Ecto neural progenitor cell (in vitro differentiated cells): ENCODE data around the gene PIWIL4.
"Not testable (repeated sequence)": the region's sequence is repeated elsewhere in the genome, so short reads cannot be mapped to it uniquely, and the experiment has no call there.

ENCODE experiments used
- DNase-seq: peaks from one replicate; pipeline ENCODE4 v3.0.0-alpha.2; 2018; ENCODE audit warnings: low spot score

The PIWIL4 gene

DNA sequence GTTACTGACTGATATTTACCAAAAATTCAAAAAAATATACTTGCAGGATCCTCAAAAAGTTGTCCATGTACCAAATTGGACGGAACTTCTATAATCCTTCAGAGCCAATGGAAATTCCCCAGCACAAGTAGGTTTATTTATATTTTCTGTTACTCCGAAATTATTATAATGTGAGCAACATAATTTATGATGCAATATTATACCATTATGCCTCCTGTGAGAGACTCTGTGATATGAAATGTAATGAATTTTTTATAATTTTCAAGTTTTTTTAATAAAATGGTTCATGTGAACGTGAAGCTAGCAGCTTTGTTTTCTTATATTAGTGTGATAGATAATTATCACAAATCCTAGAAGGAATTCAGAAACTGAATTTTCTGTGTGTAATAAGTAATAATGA, 18.2 kb downstream of the PIWIL4 start:
- DNase-seq, result no peak

DNA sequence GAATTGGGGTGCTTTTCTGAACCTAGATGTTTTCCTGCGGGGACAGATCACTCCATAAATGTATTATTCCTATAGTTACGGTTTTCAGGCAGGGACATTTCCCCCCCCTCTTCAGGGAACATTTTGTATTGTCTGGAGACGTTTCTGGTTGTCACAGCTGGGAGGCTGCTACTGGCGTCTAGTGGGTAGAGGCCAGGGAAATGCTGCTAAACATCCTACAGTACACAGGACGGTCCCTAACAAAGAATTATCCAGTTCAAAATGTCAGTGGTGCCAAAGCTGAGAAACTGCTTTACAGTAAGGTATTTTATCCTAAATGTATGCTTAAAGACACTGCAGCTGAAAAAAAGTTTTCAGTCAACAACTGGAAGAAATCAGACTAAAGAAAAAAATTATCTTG, 19.4 kb downstream of the PIWIL4 start:
- no peak for DNase-seq

DNA sequence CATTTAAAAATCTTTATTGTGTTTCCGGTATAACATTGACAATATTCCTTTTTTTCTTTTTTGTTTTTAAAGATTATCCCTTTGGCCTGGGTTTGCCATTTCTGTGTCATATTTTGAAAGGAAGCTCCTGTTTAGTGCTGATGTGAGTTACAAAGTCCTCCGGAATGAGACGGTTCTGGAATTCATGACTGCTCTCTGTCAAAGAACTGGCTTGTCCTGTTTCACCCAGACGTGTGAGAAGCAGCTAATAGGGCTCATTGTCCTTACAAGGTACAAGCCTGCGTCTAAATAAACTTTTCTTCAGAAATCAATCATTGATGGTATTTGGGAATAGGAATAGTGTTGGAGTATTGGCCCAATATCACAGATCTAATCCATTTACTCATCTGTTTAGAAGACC, 19.8 kb downstream of the PIWIL4 start:
- DNase-seq, result no peak

DNA sequence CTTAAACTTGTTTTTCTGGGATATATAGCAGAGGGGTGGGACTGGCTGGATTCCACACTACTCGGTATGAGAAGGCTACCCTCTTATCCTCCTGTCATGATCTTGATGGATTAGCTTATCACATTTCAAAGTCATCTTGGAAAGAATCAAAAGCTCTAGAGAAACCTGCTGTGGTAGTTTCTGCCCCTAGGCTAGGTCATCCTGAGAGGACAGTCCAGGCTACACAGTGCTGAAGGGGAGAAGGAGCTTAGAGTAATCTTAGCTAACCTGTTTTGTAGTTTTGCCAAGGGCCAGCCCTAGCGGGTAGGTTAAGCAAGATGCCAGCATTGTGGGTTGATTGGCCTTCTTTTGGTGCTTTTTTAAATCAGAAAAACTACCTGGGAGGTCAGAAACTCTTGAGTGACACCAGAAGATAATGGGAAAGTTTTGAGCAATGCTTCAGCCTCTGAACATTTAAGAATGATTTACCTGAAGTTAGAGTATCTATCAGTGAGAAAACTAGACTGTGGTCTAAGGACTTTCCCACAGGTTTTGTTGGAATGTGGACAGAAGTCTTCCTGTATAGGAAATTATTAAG, 21.3 kb downstream of the PIWIL4 start:
- no peak for DNase-seq

DNA sequence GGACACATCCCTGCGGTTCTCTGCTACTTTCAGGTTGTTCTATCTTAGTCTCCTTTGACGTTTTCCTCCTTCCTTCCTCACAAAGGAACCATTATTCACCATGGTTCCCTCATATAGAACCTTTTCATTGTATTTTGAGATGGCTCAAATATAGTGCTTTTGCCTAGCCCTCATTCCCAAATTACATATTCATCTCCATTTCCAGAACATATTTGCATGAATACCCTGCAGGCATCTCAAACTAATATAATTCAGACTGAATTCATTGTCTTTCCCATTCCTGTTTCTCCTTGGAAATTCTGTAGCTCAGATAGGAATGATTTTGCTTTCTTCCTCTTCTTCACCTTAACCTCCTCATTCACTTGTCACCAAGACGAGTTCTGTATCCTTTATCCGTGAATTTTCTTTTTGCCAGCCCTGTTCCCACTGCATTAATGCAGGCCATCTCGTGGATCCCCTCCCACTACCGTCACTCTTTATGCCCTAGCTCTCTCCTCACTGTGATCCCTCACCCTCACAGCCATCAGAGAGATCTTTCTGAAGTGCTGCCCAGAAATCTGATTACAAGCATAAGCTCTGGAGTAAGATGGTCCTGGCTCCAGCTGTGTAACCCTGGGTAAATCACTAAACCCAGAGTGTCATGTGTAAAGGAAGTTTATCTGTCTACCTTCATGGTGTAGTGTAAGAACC, 23.3 kb downstream of the PIWIL4 start:
- no peak for DNase-seq

DNA sequence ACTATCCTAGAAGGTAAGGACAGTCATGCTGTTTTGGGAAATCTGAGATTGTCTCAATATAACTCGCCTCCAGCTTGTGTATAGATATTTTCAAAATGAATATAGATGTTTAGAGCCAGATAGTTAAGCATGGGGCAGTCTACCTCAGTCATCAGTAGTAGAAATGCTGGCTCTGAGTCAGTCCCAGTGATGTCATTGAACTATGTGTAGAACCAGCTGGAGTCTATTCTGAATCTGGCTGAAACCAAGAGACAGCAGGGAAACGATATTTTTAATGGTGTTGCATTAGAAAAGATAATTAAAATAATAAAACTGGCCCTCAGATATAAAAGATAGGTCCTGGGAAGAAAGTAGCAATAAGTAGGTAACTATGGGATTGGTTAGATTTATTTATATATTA, 25.9 kb downstream of the PIWIL4 start:
- no peak for DNase-seq

DNA sequence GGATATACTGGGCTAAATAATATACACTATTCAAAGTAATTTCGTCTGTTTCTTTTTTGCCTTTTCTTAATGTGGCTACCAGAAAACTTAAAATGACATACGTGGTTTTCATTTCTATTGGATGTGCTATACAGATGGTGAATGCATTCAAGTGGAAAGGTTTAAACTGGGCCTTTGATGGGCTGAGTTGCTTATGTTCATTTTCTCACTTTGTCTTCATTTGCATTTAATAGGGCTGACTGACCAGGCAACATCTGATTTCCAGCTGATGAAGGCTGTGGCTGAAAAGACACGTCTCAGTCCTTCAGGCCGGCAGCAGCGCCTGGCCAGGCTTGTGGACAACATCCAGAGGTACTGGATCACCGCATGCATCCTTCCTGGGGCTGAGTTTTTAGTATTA, 27.9 kb downstream of the PIWIL4 start:
- DNase-seq, result no peak

DNA sequence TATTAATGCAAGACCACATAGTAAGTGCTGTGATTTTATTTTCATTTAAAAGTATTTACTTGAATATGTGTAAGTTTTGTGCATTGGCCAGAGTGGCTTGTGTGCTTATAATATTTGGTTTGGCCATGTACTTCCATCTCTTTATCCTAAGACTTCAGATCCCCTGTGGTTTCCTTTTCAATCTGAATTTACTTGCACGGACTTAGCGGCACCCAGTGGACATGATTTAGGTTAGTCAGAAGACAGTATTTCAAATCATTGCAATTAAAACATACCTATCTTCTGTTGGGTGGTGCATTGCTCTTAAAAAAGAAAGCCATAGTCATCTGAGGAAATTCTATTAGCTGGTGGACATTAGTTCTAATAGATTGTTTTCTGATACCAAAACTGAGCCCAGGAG, 30.7 kb downstream of the PIWIL4 start:
- no peak for DNase-seq

DNA sequence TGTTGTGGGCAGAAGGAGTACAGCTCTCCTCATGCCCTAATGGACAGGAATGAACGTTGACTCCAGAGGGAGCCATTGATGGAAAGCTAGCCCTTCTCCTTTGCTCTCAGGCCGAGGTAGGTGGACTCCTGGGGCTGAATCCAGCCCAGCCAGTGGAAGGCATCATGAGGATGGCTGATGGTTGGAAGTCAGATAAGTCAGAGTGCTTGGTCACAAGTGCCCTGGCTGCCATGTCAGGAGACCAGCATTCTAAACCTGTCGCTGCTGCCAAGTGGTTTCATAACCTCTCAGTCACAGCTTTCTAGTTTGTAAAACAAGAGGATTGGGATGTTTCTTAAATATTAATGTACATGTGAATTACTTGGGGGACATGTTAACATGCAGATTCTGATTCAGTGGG, 32.3 kb downstream of the PIWIL4 start:
- no peak for DNase-seq

DNA sequence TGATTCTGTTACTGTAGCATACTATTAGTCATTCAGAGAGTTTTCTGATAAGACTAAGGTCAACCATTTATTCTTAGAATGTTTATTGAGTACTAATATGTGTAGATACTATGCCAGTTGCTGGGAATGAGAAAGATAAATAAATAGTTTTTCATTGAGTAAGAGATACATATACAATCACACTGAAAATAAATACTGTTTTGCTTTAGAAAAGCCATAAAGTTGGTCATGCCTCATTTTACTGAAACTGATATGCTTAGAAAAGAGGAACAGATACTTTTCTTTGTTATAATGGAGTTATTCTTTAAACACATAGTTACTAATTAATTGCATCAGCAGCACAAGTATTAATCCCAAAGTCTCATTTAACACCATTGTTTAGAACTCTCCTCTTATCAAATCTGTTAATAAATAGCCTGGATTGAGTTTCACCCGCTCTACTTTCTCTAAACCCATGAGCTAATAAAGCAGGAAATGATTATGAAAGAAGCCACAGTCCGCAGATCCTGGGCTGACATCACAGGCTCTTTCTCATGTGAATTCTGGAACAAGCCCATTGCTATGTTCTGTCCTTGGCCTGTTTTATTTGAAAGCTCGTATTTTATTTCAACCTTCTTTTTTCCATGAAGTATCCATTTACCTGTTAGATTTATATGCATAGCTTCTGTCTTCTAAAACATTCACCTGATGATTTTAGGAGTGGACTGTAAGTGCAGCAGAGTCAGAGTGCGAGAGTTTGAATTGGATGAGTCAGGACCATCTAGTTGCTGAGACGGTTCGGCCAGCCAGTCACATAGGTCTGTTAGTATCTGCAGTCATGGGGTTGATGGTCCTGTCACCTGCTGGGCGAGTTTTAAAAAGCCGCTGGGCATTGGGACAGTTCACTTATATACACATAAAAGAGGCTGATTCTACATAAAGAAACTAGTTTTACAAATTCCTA, 35.5 kb downstream of the PIWIL4 start:
- no peak for DNase-seq

DNA sequence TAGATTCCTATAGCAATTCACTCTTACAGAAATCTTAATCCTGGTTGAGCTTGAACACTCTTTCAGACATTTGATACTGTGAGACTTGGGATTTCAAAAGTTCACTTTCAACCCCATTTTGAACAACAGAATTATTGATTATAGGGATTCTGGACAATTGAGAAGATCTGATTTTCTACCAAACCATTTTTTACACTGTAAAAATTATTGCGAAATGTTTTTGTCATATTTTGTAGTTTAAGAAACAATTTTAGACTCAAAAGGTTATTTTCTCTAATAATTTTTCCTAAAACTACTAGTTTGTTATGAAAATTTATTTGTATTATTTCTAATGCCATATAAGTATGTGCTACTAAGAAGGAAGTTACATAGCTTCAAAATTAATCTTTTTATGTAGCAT, 36.4 kb downstream of the PIWIL4 start:
- DNase-seq, result no peak

DNA sequence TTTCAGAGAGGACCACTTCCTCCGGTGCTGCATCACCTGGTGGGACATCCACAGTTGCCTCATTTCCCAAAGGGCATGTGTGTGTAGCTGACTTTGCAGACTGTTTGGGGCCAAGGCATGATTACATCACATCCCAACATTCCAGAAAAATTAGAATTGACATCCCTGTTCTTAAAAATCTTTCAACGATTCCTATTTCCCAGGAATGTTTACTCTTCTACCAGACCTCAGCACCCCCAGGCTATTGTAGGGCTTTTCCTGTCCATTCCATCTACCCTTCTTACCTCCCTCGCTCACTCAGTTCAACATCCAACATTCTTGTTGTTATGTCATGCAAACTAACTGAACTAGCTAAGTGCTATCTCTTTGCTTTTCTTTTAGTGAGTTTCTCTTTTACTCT, 37.3 kb downstream of the PIWIL4 start:
- no peak for DNase-seq

DNA sequence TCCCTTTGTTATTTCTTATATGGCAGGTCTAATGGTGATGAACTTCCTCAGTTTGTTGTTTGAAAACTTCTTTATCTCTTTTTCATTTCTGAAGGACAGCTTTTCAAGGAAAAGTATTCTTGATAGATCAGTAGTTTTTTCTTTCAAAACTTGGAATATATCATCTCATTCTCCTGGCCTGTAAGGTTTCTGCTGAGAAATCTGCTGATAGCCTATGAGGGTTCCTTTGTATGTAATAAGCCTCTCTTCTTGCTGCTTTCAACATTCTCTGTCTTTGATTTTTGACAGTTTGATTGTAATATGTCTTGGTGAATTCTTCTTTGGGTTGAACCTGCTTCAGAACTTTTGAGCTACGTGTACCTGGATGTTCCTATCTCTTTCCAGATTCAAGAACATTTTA, 46.0 kb downstream of the PIWIL4 start:
- no peak for DNase-seq

DNA sequence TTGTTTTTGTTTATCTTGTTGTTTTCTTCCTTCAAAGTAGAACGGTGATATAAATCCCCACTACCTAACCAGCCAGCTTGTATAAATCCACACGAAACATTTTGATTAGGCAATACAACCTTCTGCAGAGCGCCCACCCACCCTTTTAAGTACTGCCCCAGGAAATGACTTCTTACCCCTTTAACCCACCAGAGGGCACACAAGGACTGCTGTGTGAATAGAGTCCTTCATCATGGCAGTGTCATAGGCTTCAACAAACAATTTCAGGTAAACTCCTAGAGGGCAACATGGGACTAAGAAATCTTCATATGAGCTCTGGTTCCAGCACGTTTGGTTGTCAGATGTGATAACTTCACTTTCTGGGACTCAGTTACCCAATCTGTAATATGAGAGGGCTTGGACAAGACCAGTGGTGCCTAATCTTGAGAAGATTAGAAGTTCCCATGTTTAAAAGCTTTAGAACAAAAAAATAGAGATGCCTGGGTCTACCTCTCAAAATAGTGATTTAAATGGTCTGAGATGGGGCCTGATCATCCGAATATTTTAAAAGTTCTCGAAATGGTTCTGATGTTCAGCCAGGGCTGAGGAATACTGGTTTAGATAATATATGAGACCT, 56.1 kb downstream of the PIWIL4 start:
- DNase-seq, result peak; percentile 74

DNA sequence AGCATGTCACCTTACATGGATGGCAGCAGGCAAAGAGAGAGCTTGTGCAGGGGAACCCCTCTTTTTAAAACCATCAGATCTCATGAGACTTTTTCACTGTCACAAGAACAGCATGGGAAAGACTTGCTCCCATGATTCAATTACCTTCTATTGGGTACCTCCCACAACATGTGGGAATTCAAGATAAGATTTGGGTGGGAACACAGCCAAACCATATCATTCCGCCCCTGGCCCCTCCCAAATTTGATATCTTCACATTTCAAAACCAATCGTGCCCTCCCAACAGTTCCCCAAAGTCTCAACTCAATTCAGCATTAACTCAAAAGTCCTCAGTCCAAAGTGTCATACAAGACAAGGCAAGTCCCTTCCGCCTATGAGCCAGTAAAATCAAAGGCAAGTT, 58.3 kb downstream of the PIWIL4 start:
- DNase-seq, result not testable (repeated sequence)

DNA sequence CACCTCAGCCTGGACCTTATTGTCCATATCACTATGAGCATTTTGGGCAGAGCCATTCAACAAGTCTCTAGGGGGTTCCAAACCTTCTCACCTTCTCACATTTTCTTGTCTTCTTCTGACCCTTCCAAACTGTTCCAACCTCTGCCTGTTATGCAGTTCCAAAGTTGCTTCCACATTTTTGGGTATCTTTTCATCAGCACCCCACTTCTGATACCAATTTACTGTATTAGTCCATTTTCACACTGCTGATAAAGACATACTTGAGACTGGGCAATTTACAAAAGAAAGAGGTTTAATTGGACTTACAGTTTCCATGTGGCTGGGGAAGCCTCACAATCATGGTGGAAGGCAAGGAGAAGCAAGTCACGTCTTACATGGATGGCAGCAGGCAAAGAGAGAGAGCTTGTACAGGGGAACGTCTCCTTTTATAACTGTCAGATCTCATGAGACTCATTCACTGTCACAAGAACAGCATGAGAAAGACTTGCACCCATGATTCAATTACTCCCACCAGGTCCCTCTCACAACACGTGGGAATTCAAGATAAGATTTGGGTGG, 59.9 kb downstream of the PIWIL4 start:
- not testable (repeated sequence) for DNase-seq

DNA sequence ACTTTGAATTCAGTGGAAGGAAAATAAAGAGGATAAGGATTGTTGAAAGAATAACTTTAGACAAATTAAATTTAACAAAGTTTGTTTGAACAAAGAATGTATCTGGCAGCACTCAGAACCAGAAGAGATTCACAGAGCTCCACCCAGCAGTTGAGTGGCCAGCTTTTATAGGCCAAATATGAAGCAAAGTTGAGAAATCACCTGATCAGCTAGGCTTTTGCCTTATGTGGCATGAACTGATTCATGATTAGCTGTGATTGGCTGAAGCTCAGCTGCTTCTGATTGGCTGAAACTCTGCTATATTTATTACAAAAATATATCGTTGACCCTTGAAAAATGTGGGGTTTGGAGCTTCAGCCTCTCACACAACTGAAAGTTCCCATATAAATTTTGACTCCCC, 62.6 kb downstream of the PIWIL4 start:
- no peak for DNase-seq

DNA sequence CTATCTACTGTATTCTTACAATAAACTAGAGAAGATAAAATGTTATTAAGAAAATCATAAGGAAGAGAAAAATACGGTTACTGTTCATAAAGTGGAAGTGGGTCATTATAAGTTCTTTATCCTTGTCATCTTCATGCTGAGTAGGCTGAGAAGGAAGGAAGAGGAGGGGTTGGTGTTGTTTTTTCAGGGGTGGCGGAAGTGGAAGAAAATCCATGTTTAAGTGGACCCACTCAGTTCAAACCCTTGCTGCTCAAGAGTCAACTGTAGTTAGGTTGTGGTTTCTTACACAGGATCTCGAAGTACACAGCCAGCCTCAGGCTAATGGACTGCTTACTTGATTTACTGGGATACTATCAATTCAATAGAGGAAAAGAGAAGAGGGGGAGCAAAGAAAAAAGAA, 63.1 kb downstream of the PIWIL4 start:
- no peak for DNase-seq

DNA sequence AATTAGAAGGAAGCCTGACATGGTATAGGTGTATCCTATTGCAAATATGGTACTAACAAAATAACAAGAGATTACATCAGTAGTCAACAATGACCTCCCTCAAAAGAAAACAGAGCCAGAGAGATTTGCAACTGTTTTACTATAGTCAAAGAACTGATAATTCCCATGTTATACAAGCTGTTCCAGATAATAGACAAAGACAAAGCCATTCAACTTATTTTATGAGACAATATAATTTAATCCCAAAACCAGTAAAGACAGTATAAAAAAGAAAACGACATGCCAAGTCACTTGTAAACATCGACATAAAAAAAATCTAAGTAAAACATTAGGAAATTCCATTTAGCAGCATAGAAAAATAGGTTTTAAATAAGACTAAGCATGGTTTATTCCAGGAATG, 65.2 kb downstream of the PIWIL4 start:
- DNase-seq, result no peak

DNA sequence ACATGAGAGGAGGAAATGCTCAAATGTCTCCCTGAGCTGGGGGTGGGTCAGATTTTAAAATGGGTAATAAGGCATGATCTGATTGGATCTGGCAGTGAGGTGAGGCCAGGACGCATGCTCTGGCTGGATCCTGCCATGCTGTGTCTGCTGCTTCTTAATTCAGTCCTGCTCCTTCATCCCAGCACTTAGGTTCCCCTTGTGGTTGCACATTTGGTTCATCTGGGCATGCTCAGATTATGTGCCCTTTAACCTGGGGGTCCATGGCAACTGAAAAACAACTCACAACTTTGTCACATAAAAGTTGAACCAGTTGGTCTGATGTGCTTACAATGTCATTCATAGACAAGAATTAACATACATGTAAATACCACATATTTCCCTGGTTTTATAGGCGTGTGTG, 67.9 kb downstream of the PIWIL4 start:
- no peak for DNase-seq

DNA sequence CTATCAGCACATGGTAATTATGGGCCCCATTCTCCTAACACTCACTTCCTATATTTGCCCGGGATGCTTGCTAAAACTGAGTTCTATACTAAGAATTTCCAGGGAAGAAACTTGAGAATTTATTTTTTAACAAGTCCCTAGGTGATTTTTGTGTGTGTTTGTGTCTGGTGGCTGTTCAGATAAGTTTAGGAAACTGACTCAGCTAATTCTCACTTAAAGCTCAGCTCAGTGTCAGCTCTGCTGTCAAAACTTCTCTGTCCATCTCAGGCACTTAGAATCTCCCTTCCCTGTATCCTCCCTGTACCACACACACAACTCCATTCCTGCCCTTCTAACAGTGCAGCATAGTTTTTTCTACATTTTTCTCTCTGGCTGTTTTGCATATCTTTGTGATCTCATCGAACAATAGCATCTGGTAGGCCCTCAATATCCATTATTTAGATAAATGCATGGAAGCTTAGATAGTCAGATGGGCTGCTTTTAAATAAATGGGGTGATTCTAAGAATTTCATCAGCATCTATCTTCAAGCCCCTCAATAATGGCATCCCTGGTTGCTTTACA, 69.3 kb downstream of the PIWIL4 start:
- DNase-seq, result no peak

DNA sequence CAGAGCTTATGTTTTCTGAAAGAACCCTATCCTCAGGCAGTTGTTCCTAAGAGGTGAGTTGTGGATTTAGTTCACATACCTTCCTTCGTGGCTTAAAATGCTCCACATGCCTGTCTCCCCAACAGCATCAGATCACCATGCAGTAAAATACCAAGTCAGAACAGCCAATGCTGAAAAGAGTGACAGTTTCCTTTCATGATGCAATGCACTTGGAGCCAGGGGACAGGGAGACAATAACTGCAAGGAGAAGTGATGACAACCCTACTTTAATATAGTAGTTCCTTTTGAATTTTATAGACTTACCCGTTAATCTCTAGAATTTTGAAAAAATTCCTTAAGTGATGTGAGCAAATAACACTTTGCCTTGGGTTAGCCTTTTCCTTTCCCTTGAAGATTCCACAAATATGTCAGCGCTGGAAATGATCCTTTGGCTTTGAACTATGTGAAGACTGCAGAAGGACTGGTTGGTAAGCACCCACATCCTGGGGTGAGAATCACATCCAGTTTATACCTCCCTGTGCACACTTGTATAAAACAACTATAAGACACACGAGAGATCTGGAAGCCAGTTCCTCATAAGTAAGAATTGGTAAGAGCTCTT, 71.2 kb downstream of the PIWIL4 start:
- DNase-seq, result no peak
